HEK293 (cell line): ENCODE data around the gene HOXC5.

Experiments used
- GFI1B ChIP-seq: fragments of 450-650 bp; formaldehyde crosslinking; IDR thresholded peaks from 2 replicates; pipeline ENCODE4 v1.5.1; 2016; ENCODE audit warnings: missing biosample characterization, missing genetic modification characterization
- GLIS2 ChIP-seq: fragments of 450-650 bp; formaldehyde crosslinking; IDR thresholded peaks from 2 replicates; pipeline ENCODE4 v1.5.1; 2016; ENCODE audit warnings: missing biosample characterization, missing genetic modification characterization
- KLF16 ChIP-seq: fragments of 450-650 bp; formaldehyde crosslinking; IDR thresholded peaks from 2 replicates; pipeline ENCODE4 v1.5.1; 2017; ENCODE audit warnings: missing biosample characterization, missing genetic modification characterization
- TRIM28 ChIP-seq: IDR thresholded peaks from 2 replicates; pipeline ENCODE4 v1.6.1; 2011; ENCODE audit warnings: low read length, control low read depth, borderline replicate concordance
- ZBTB1 ChIP-seq: fragments of 450-650 bp; formaldehyde crosslinking; IDR thresholded peaks from 2 replicates; pipeline ENCODE4 v1.5.1; 2016; ENCODE audit warnings: missing biosample characterization, missing genetic modification characterization
- ZFP69B ChIP-seq: fragments of 450-650 bp; formaldehyde crosslinking; IDR thresholded peaks from 2 replicates; pipeline ENCODE4 v1.5.1; 2016; ENCODE audit warnings: missing biosample characterization, missing genetic modification characterization
- ZNF10 ChIP-seq: fragments of 450-650 bp; formaldehyde crosslinking; IDR thresholded peaks from 2 replicates; pipeline ENCODE4 v1.5.1; 2017; ENCODE audit warnings: missing biosample characterization, missing genetic modification characterization
- ZNF132 ChIP-seq: fragments of 450-650 bp; formaldehyde crosslinking; IDR thresholded peaks from 2 replicates; pipeline ENCODE4 v1.5.1; 2017; ENCODE audit warnings: missing biosample characterization, missing genetic modification characterization, borderline replicate concordance
- ZNF133 ChIP-seq: fragments of 450-650 bp; formaldehyde crosslinking; IDR thresholded peaks from 2 replicates; pipeline ENCODE4 v1.5.1; 2016; ENCODE audit warnings: missing biosample characterization, missing genetic modification characterization
- ZNF169 ChIP-seq: fragments of 450-650 bp; formaldehyde crosslinking; IDR thresholded peaks from 2 replicates; pipeline ENCODE4 v1.5.1; 2016; ENCODE audit warnings: missing biosample characterization, missing genetic modification characterization
- ZNF175 ChIP-seq: fragments of 450-650 bp; formaldehyde crosslinking; IDR thresholded peaks from 2 replicates; pipeline ENCODE4 v1.5.1; 2016; ENCODE audit warnings: missing biosample characterization, missing genetic modification characterization
- ZNF221 ChIP-seq: fragments of 450-650 bp; formaldehyde crosslinking; IDR thresholded peaks from 2 replicates; pipeline ENCODE4 v1.5.1; 2017; ENCODE audit warnings: missing biosample characterization, missing genetic modification characterization, borderline replicate concordance
- ZNF266 ChIP-seq: fragments of 450-650 bp; formaldehyde crosslinking; IDR thresholded peaks from 2 replicates; pipeline ENCODE4 v1.5.1; 2016; ENCODE audit warnings: missing biosample characterization, missing genetic modification characterization, low read depth
- ZNF366 ChIP-seq: fragments of 450-650 bp; formaldehyde crosslinking; conservative IDR thresholded peaks from 2 replicates; pipeline ENCODE4 v1.5.1; 2016; ENCODE audit warnings: missing biosample characterization, missing genetic modification characterization
- ZNF514 ChIP-seq: fragments of 450-650 bp; formaldehyde crosslinking; IDR thresholded peaks from 2 replicates; pipeline ENCODE4 v1.5.1; 2016; ENCODE audit warnings: missing biosample characterization, missing genetic modification characterization
- ZNF654 ChIP-seq: fragments of 450-650 bp; formaldehyde crosslinking; IDR thresholded peaks from 2 replicates; pipeline ENCODE4 v1.5.1; 2016; ENCODE audit warnings: low read depth, missing biosample characterization, missing genetic modification characterization
- ZNF660 ChIP-seq: fragments of 450-650 bp; IDR thresholded peaks from 2 replicates; pipeline ENCODE4 v1.5.1; 2018; ENCODE audit warnings: missing biosample characterization, mild to moderate bottlenecking, missing genetic modification characterization
- ZNF791 ChIP-seq: fragments of 450-650 bp; formaldehyde crosslinking; IDR thresholded peaks from 2 replicates; pipeline ENCODE4 v1.5.1; 2016; ENCODE audit warnings: missing biosample characterization, missing genetic modification characterization
- TF ChIP-seq, protein P1 (sequence below): fragments of 450-650 bp; formaldehyde crosslinking; IDR thresholded peaks from 2 replicates; pipeline ENCODE4 v1.5.1; 2016; ENCODE audit warnings: missing biosample characterization, missing genetic modification characterization
- TF ChIP-seq, protein P2 (sequence below): fragments of 450-650 bp; IDR thresholded peaks from 2 replicates; pipeline ENCODE4 v1.5.1; 2018; ENCODE audit warnings: missing biosample characterization, missing genetic modification characterization
- TF ChIP-seq, protein P3 (sequence below): fragments of 450-650 bp; formaldehyde crosslinking; IDR thresholded peaks from 2 replicates; pipeline ENCODE4 v1.5.1; 2017; ENCODE audit warnings: missing biosample characterization, mild to moderate bottlenecking, missing genetic modification characterization, moderate library complexity
- TF ChIP-seq, protein P4 (sequence below): fragments of 450-650 bp; formaldehyde crosslinking; IDR thresholded peaks from 2 replicates; pipeline ENCODE4 v1.5.0; 2017; ENCODE audit warnings: missing biosample characterization, missing genetic modification characterization, borderline replicate concordance
- TF ChIP-seq, protein P5 (sequence below): fragments of 450-650 bp; formaldehyde crosslinking; IDR thresholded peaks from 2 replicates; pipeline ENCODE4 v1.5.1; 2016; ENCODE audit warnings: missing biosample characterization, missing genetic modification characterization, borderline replicate concordance
- TF ChIP-seq, protein P6 (sequence below): sonication (generic); formaldehyde crosslinking; IDR thresholded peaks from 2 replicates; pipeline ENCODE4 v1.8.1; 2022; ENCODE audit warnings: mild to moderate bottlenecking, moderate library complexity, missing genetic modification reagents
- TF ChIP-seq, protein P7 (sequence below): fragments of 450-650 bp; IDR thresholded peaks from 2 replicates; pipeline ENCODE4 v1.5.1; 2018; ENCODE audit warnings: missing biosample characterization, mild to moderate bottlenecking, missing genetic modification characterization
- TF ChIP-seq, protein P8 (sequence below): fragments of 450-650 bp; formaldehyde crosslinking; IDR thresholded peaks from 2 replicates; pipeline ENCODE4 v1.5.1; 2017; ENCODE audit warnings: missing biosample characterization, missing genetic modification characterization

Gene HOXC5

DNA sequence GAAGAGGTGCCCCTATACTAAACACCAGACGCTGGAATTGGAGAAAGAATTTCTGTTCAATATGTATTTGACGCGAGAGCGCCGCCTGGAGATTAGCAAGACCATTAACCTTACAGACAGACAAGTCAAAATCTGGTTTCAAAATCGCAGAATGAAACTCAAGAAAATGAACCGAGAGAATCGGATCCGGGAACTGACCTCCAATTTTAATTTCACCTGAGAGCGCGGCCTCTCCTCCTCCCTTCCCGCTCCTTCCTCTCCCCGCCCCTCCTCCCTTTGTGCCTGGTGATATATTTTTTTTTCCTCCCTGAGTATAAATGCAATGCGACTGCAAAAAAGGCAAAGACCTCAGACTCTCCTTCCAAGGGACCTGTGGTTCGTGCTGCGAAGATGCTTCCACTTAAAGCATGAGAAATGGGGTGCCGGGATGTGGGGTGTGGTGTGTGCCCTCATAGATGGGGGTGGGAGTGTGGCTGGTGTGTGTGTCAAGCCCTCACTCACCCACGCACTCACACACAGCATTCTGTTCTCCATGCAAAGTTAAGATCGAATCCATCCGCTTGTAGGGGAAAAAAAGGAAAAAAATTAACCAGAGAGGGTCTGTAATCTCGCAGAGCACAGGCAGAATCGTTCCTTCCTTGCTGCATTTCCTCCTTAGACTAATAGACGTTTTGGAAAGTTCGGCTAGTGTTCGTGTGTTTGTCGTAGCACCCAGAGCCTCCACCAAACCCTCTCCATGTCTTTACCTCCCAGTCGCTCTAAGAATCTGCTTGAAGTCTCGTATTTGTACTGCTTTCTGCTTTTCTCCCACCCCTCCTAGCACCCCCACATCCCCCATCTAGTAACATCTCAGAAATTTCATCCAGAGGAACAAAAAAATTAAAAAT lies 43.4 kb upstream of the HOXC5 start (continued):
- TF ChIP-seq, protein P1, sequence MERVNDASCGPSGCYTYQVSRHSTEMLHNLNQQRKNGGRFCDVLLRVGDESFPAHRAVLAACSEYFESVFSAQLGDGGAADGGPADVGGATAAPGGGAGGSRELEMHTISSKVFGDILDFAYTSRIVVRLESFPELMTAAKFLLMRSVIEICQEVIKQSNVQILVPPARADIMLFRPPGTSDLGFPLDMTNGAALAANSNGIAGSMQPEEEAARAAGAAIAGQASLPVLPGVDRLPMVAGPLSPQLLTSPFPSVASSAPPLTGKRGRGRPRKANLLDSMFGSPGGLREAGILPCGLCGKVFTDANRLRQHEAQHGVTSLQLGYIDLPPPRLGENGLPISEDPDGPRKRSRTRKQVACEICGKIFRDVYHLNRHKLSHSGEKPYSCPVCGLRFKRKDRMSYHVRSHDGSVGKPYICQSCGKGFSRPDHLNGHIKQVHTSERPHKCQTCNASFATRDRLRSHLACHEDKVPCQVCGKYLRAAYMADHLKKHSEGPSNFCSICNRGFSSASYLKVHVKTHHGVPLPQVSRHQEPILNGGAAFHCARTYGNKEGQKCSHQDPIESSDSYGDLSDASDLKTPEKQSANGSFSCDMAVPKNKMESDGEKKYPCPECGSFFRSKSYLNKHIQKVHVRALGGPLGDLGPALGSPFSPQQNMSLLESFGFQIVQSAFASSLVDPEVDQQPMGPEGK (tag by site-specific recombination), result no peak; the same call in 1 of the 2 replicates
- TF ChIP-seq ZNF221 (tag by site-specific recombination) (no peak), ZNF366 (peak; percentile 60; the same call in 1 of the 2 replicates), ZNF133 (tag by site-specific recombination) (no peak), ZNF132 (tag by site-specific recombination) (no peak), GLIS2 (no peak), ZNF791 (no peak), ZNF654 (tag by site-specific recombination) (peak; percentile 35), ZNF660 (tag by site-specific recombination) (peak; percentile 59), ZBTB1 (tag by site-specific recombination) (no peak), ZNF169 (tag by site-specific recombination) (no peak), KLF16 (tag by site-specific recombination) (no peak), GFI1B (tag by site-specific recombination) (no peak), ZFP69B (tag by site-specific recombination) (no peak), ZNF266 (tag by site-specific recombination) (no peak), TRIM28 (no peak), ZNF10 (tag by site-specific recombination) (peak; percentile 79; the same call in 1 of the 2 replicates), ZNF514 (tag by site-specific recombination) (no peak), ZNF175 (tag by site-specific recombination) (no peak)
- TF ChIP-seq, protein P2, sequence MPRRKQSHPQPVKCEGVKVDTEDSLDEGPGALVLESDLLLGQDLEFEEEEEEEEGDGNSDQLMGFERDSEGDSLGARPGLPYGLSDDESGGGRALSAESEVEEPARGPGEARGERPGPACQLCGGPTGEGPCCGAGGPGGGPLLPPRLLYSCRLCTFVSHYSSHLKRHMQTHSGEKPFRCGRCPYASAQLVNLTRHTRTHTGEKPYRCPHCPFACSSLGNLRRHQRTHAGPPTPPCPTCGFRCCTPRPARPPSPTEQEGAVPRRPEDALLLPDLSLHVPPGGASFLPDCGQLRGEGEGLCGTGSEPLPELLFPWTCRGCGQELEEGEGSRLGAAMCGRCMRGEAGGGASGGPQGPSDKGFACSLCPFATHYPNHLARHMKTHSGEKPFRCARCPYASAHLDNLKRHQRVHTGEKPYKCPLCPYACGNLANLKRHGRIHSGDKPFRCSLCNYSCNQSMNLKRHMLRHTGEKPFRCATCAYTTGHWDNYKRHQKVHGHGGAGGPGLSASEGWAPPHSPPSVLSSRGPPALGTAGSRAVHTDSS (tag by site-specific recombination), result no peak
- TF ChIP-seq, protein P3, sequence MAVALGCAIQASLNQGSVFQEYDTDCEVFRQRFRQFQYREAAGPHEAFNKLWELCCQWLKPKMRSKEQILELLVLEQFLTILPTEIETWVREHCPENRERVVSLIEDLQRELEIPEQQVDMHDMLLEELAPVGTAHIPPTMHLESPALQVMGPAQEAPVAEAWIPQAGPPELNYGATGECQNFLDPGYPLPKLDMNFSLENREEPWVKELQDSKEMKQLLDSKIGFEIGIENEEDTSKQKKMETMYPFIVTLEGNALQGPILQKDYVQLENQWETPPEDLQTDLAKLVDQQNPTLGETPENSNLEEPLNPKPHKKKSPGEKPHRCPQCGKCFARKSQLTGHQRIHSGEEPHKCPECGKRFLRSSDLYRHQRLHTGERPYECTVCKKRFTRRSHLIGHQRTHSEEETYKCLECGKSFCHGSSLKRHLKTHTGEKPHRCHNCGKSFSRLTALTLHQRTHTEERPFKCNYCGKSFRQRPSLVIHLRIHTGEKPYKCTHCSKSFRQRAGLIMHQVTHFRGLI, result no peak
- TF ChIP-seq, protein P4, sequence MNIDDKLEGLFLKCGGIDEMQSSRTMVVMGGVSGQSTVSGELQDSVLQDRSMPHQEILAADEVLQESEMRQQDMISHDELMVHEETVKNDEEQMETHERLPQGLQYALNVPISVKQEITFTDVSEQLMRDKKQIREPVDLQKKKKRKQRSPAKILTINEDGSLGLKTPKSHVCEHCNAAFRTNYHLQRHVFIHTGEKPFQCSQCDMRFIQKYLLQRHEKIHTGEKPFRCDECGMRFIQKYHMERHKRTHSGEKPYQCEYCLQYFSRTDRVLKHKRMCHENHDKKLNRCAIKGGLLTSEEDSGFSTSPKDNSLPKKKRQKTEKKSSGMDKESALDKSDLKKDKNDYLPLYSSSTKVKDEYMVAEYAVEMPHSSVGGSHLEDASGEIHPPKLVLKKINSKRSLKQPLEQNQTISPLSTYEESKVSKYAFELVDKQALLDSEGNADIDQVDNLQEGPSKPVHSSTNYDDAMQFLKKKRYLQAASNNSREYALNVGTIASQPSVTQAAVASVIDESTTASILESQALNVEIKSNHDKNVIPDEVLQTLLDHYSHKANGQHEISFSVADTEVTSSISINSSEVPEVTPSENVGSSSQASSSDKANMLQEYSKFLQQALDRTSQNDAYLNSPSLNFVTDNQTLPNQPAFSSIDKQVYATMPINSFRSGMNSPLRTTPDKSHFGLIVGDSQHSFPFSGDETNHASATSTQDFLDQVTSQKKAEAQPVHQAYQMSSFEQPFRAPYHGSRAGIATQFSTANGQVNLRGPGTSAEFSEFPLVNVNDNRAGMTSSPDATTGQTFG (tag by site-specific recombination), result no peak
- TF ChIP-seq, protein P5, sequence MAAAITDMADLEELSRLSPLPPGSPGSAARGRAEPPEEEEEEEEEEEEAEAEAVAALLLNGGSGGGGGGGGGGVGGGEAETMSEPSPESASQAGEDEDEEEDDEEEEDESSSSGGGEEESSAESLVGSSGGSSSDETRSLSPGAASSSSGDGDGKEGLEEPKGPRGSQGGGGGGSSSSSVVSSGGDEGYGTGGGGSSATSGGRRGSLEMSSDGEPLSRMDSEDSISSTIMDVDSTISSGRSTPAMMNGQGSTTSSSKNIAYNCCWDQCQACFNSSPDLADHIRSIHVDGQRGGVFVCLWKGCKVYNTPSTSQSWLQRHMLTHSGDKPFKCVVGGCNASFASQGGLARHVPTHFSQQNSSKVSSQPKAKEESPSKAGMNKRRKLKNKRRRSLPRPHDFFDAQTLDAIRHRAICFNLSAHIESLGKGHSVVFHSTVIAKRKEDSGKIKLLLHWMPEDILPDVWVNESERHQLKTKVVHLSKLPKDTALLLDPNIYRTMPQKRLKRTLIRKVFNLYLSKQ (tag by site-specific recombination), result no peak
- TF ChIP-seq, protein P6, sequence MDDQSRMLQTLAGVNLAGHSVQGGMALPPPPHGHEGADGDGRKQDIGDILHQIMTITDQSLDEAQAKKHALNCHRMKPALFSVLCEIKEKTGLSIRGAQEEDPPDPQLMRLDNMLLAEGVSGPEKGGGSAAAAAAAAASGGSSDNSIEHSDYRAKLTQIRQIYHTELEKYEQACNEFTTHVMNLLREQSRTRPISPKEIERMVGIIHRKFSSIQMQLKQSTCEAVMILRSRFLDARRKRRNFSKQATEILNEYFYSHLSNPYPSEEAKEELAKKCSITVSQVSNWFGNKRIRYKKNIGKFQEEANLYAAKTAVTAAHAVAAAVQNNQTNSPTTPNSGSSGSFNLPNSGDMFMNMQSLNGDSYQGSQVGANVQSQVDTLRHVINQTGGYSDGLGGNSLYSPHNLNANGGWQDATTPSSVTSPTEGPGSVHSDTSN (CRISPR knock-in tag), result no peak
- TF ChIP-seq, protein P7, sequence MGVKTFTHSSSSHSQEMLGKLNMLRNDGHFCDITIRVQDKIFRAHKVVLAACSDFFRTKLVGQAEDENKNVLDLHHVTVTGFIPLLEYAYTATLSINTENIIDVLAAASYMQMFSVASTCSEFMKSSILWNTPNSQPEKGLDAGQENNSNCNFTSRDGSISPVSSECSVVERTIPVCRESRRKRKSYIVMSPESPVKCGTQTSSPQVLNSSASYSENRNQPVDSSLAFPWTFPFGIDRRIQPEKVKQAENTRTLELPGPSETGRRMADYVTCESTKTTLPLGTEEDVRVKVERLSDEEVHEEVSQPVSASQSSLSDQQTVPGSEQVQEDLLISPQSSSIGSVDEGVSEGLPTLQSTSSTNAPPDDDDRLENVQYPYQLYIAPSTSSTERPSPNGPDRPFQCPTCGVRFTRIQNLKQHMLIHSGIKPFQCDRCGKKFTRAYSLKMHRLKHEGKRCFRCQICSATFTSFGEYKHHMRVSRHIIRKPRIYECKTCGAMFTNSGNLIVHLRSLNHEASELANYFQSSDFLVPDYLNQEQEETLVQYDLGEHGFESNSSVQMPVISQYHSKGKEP (tag by site-specific recombination), result 0 out of 2 replicates have a peak, but pooled peaks have one; percentile 26
- TF ChIP-seq, protein P8, sequence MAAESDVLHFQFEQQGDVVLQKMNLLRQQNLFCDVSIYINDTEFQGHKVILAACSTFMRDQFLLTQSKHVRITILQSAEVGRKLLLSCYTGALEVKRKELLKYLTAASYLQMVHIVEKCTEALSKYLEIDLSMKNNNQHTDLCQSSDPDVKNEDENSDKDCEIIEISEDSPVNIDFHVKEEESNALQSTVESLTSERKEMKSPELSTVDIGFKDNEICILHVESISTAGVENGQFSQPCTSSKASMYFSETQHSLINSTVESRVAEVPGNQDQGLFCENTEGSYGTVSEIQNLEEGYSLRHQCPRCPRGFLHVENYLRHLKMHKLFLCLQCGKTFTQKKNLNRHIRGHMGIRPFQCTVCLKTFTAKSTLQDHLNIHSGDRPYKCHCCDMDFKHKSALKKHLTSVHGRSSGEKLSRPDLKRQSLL (tag by site-specific recombination), result peak; percentile 71
